ENCODE results near the gene NHSL2. TPM values are rescaled to one million over a fixed set of nuclear protein-coding genes. Genes with fewer than 3 reads are reported as not detected.

NHSL2 gene
- total RNA-seq, 1 experiment from 2014 or later = 0.36 TPM

DNA sequence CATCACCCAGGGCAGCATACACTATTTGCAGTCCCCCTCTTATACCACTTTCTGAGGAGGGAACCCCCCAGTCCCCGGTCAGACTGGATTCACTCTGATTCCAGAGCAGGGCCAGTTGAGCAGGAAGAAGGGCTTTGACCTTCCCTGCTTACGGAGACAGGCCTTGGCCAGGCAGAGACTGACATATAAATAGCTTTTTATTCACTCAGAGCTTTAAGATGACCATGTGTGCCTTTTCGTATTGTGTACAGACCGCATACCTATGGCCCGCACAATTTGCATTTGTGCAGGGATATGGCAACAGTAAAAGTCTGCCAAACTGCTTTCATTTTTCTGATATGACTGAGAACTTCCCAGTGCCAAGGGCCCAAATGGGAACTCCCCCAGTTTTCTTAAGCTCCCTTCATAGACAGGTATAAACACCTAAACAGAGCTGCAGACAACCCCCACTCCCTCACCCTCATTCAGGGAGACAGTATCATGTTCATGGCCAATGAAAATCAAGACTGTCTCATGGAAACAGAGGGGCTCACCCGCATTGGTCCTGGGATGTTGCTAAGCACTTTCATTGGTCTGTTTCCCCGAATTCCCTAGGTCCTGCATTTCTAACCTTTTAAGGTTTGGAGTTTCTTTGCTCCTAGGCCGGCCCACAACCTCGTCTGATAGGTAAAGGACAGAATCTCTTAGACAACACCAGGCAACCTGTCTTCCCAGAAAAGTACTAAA, 135.1 kb downstream of the NHSL2 start:
- no peaks in the 10 kb centered on the region for H3K36me3 ChIP-seq (ENCODE audit: control insufficient read depth, insufficient read depth, low read length)
- H3K4me3 ChIP-seq (ENCODE audit: low read depth in 2 of 2, low read length in 2 of 2) = no peak overlapping the region
- no peaks in the 10 kb centered on the region for H3K27me3 ChIP-seq (ENCODE audit: control insufficient read depth, insufficient read depth, low read length)
- BruUV-seq (replicated peaks) = no TSS peak
- in situ Hi-C loops (cut with HindIII; ENCODE audit: low pct_unique_long_range_greater_than_20kb, low sequenced_read_pairs) (no loop called here), intact Hi-C loops (cut with micrococcal nuclease; ENCODE audit: unreplicated experiment) (no loop called here)
- TF ChIP-seq, protein P1, sequence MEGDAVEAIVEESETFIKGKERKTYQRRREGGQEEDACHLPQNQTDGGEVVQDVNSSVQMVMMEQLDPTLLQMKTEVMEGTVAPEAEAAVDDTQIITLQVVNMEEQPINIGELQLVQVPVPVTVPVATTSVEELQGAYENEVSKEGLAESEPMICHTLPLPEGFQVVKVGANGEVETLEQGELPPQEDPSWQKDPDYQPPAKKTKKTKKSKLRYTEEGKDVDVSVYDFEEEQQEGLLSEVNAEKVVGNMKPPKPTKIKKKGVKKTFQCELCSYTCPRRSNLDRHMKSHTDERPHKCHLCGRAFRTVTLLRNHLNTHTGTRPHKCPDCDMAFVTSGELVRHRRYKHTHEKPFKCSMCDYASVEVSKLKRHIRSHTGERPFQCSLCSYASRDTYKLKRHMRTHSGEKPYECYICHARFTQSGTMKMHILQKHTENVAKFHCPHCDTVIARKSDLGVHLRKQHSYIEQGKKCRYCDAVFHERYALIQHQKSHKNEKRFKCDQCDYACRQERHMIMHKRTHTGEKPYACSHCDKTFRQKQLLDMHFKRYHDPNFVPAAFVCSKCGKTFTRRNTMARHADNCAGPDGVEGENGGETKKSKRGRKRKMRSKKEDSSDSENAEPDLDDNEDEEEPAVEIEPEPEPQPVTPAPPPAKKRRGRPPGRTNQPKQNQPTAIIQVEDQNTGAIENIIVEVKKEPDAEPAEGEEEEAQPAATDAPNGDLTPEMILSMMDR (IDR thresholded peaks at IDR 0.05) = no peak
- TF ChIP-seq POLR2AphosphoS5 (IDR thresholded peaks at IDR 0.05; ENCODE audit: low read depth, low read length) = no peak
- TF ChIP-seq SIN3A (IDR thresholded peaks at IDR 0.05; ENCODE audit: borderline replicate concordance, insufficient read depth, low read depth, low read length) = no peak
- TF ChIP-seq, protein P2, sequence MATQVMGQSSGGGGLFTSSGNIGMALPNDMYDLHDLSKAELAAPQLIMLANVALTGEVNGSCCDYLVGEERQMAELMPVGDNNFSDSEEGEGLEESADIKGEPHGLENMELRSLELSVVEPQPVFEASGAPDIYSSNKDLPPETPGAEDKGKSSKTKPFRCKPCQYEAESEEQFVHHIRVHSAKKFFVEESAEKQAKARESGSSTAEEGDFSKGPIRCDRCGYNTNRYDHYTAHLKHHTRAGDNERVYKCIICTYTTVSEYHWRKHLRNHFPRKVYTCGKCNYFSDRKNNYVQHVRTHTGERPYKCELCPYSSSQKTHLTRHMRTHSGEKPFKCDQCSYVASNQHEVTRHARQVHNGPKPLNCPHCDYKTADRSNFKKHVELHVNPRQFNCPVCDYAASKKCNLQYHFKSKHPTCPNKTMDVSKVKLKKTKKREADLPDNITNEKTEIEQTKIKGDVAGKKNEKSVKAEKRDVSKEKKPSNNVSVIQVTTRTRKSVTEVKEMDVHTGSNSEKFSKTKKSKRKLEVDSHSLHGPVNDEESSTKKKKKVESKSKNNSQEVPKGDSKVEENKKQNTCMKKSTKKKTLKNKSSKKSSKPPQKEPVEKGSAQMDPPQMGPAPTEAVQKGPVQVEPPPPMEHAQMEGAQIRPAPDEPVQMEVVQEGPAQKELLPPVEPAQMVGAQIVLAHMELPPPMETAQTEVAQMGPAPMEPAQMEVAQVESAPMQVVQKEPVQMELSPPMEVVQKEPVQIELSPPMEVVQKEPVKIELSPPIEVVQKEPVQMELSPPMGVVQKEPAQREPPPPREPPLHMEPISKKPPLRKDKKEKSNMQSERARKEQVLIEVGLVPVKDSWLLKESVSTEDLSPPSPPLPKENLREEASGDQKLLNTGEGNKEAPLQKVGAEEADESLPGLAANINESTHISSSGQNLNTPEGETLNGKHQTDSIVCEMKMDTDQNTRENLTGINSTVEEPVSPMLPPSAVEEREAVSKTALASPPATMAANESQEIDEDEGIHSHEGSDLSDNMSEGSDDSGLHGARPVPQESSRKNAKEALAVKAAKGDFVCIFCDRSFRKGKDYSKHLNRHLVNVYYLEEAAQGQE (IDR thresholded peaks at IDR 0.05; ENCODE audit: insufficient read depth in 1 of 2, low read depth in 2 of 2, low read length in 1 of 2) = no peak
- TF ChIP-seq TCF7L2 (IDR thresholded peaks at IDR 0.05; ENCODE audit: low read depth, low read length) = no peak
- no peaks in the 10 kb centered on the region for H3K4me1 ChIP-seq (ENCODE audit: control insufficient read depth, insufficient read depth, low read length)
- ChIA-PET POLR2A (no interaction called here), CTCF (no interaction called here)
- ATAC-seq (no peak), DNase-seq (ENCODE audit: low read depth, low spot score) (no peak)
- no peak overlapping the region for H3K27ac ChIP-seq (ENCODE audit: low read length)
- H3K9me3 ChIP-seq (ENCODE audit: control insufficient read depth, insufficient read depth, low read depth, low read length) = no peaks in the 10 kb centered on the region

DNA sequence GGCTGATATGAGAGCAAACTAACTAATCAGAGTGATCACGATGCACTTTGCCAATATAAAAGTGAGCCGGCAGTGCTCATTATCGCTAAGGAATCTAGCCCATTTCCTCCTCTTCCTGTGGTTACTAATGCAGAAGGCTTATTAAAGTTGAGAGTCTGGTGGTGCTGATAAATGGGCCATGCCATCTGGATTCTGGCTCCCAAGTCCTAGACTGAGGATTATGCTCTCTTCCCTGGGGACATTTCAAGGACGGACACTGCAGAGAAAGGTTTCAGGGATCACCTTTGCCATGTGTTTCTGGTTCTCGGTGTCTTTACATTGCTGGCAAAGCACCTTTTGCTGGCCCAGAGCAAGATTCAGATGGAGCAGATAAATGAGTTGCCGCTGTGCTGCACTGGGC, 135.8 kb downstream of the NHSL2 start:
- intact Hi-C loops (cut with micrococcal nuclease; ENCODE audit: unreplicated experiment) = no loop called here
- TF ChIP-seq POLR2AphosphoS5 (IDR thresholded peaks at IDR 0.05; ENCODE audit: low read depth, low read length) (no peak), SIN3A (IDR thresholded peaks at IDR 0.05; ENCODE audit: borderline replicate concordance, insufficient read depth, low read depth, low read length) (no peak), TCF7L2 (IDR thresholded peaks at IDR 0.05; ENCODE audit: low read depth, low read length) (no peak)
- TF ChIP-seq, protein P1 (IDR thresholded peaks at IDR 0.05) = no peak
- TF ChIP-seq, protein P2 (IDR thresholded peaks at IDR 0.05; ENCODE audit: insufficient read depth in 1 of 2, low read depth in 2 of 2, low read length in 1 of 2) = no peak
- POLR2A ChIA-PET = no interaction called here

More for the DNA sequence above, 135.8 kb downstream of the NHSL2 start:
- Histone ChIP-seq H3K4me3 (ENCODE audit: low read depth in 2 of 2, low read length in 2 of 2) (no peak overlapping the region), H3K36me3 (ENCODE audit: control insufficient read depth, insufficient read depth, low read length) (no peaks in the 10 kb centered on the region), H3K27ac (ENCODE audit: low read length) (no peak overlapping the region), H3K27me3 (ENCODE audit: control insufficient read depth, insufficient read depth, low read length) (no peaks in the 10 kb centered on the region), H3K4me1 (ENCODE audit: control insufficient read depth, insufficient read depth, low read length) (no peaks in the 10 kb centered on the region), H3K9me3 (ENCODE audit: control insufficient read depth, insufficient read depth, low read depth, low read length) (no peaks in the 10 kb centered on the region)
- DNase-seq (ENCODE audit: low read depth, low spot score) = no peak
- CTCF ChIA-PET = no interaction called here
- no peak for ATAC-seq
- in situ Hi-C loops (cut with HindIII; ENCODE audit: low pct_unique_long_range_greater_than_20kb, low sequenced_read_pairs) = no loop called here
- BruUV-seq (replicated peaks) = no TSS peak

Measured in Panc1 (cell line).